ENCODE results near the gene CARS2. TPM values are rescaled to one million over a fixed set of nuclear protein-coding genes. Genes with fewer than 3 reads are reported as not detected.
"Not testable (repeated sequence)": the region's sequence is repeated elsewhere in the genome, so short reads cannot be mapped to it uniquely, and the experiment has no call there.

Gene CARS2
- total RNA-seq, 1 experiment from 2014 or later = 31.2 TPM

DNA sequence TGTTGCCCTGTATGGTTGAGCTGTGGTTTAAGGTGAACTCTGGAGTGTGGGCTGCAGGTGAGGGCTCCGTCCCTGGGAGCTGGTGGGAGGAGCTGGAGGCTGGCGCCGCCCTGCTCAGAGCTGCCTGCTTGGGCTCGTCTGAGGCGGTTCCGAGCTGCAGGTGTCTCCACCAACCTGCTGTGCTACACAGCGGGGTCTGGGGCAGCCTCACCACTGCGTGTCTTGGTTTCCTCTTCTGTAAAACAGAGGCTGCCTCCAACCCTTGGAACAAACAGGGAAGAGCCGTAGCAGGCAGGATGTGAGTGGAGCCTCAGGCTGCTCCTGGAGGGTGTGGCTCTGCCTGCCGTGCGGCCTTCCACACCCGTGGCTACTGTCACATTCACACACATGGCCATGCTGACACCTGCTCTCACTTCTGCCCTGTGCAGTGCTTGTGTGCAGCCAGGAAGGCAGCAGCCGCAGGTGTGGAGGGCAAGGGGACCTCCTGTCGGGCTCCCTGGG is 69.2 kb downstream of the CARS2 start:
- Histone ChIP-seq H3K4me1 (peaks cover 4% of the 10 kb centered on the region), H3K36me3 (peaks cover 28% of the 10 kb centered on the region), H3K27ac (no peak overlapping the region), H3K4me3 (no peak overlapping the region), H3K27me3 (no peaks in the 10 kb centered on the region), H3K9me3 (replicated peaks) (no peaks in the 10 kb centered on the region)
- DNase-seq = no peak

DNA sequence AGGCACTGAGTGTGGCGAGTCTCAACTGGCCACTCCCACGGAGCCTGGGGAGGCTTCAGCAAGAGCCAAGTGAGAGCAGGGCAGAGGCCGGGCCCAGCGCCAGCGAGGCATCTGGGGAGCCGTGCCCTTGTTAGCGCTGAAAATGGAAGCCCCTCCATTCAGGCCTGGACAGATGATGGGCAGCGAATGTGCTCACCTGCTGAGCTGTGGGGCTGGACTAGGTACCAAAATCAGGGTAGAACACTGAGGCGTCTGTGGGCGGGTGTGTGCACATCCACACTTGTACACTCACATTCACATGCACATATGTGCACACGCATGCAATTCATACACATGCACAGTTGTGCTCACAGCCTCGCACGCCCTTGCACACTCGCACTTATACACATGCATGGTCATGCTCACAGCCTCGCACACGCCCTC is 69.9 kb downstream of the CARS2 start:
- Histone ChIP-seq H3K27me3 (no peaks in the 10 kb centered on the region), H3K4me1 (peaks cover 4% of the 10 kb centered on the region), H3K4me3 (no peak overlapping the region), H3K9me3 (replicated peaks) (no peaks in the 10 kb centered on the region), H3K36me3 (peaks cover 23% of the 10 kb centered on the region), H3K27ac (no peak overlapping the region)
- DNase-seq = no peak

DNA sequence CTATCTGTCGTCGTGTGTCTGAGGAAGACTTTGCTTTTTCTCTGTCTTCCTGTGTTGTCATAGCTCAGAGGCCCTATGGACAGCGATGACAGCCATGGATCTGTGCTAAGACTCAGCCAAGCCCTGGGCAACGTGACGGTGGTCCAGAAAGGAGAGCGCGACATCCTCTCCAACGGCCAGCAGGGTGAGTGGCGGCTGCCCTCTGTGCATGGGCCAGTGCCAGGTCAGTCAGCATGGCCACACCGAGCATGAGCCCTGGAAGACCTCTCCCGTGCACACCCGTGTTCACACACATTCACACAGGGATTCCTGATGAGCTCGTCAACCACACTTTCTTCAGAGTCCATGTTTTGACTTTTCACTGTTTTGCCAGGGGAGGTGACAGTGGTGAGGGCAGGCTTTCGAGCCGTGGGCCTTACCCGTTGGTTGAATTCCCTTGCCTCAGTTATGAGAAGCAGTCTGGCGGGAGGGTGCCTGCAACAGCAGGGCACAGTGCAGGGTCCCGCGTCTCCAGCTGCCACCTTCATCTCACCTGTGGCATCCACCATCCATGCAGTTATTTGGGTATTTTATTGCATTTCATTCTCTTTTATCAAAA is 70.4 kb downstream of the CARS2 start:
- no peaks in the 10 kb centered on the region for H3K27me3 ChIP-seq
- peaks cover under 1% of the 10 kb centered on the region; the same call in 1 of the 2 replicates for H3K4me1 ChIP-seq
- no peak overlapping the region for H3K4me3 ChIP-seq
- H3K27ac ChIP-seq = no peak overlapping the region
- no peak for DNase-seq
- peaks cover 22% of the 10 kb centered on the region for H3K36me3 ChIP-seq
- no peaks in the 10 kb centered on the region for H3K9me3 ChIP-seq (replicated peaks)

DNA sequence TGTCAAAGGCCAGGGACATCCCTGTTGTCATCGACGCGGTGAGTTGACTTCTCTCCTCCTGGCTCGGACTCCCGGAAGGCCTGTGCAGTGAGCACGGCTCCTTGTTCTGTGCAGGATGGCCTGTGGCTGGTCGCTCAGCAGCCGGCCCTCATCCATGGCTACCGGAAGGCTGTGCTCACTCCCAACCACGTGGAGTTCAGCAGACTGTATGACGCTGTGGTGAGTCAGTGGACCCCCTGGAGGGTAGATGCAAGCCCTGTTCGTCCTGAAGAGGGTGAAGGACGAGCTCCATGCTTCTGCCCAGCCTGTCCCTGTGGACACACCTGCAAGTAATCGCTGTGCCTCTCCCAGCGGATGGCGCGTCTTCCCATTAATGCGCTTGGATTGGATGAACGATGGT is 71.4 kb downstream of the CARS2 start:
- Histone ChIP-seq H3K27me3 (no peaks in the 10 kb centered on the region), H3K36me3 (peaks cover 14% of the 10 kb centered on the region), H3K9me3 (replicated peaks) (no peaks in the 10 kb centered on the region), H3K27ac (no peak overlapping the region), H3K4me1 (no peaks in the 10 kb centered on the region), H3K4me3 (no peak overlapping the region)
- DNase-seq = no peak

DNA sequence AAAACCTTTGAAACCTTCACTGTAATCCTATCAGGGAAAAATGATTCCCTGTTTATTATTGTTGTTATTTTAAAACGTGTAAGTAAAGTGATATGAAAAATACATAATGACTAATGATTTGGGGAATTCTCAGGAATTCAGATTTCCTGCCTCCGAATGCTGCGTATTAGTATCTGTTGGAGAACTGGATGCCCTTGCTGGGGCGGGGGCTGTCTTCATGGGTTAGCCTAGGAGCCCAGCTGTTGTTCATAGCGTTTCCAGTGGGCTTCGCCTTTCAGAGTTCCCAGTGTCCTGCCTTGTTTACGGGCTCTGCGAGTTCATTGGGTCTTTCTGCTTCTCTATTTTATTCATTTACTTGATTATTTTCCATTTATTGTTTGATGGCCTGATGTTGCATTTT is 72.1 kb downstream of the CARS2 start:
- Histone ChIP-seq H3K27ac (no peak overlapping the region), H3K4me3 (no peak overlapping the region), H3K9me3 (replicated peaks) (no peaks in the 10 kb centered on the region), H3K27me3 (no peaks in the 10 kb centered on the region), H3K4me1 (no peaks in the 10 kb centered on the region), H3K36me3 (peaks cover 12% of the 10 kb centered on the region; the same call in 1 of the 2 replicates)
- DNase-seq = no peak

DNA sequence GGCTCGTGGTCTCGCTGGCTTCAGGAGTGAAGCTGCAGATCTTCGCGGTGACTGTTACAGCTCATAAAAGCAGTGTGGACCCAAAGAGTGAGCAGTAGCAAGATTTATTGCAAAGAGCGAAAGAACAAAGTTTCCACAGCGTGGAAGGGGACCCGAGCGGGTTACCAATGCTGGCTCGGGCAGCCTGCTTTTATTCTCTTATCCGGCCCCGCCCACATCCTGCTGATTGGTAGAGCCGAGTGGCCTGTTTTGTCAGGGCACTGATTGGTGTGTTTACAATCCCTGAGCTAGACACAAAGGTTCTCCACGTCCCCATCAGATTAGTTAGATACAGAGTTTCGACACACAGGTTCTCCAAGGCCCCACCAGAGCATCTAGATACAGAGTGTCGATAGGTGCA is 73.7 kb downstream of the CARS2 start:
- not testable (repeated sequence) for H3K27ac ChIP-seq; H3K27me3 ChIP-seq; H3K9me3 ChIP-seq (replicated peaks); H3K4me1 ChIP-seq; DNase-seq; H3K4me3 ChIP-seq
- peaks cover 11% of the 10 kb centered on the region; the same call in 1 of the 2 replicates for H3K36me3 ChIP-seq

DNA sequence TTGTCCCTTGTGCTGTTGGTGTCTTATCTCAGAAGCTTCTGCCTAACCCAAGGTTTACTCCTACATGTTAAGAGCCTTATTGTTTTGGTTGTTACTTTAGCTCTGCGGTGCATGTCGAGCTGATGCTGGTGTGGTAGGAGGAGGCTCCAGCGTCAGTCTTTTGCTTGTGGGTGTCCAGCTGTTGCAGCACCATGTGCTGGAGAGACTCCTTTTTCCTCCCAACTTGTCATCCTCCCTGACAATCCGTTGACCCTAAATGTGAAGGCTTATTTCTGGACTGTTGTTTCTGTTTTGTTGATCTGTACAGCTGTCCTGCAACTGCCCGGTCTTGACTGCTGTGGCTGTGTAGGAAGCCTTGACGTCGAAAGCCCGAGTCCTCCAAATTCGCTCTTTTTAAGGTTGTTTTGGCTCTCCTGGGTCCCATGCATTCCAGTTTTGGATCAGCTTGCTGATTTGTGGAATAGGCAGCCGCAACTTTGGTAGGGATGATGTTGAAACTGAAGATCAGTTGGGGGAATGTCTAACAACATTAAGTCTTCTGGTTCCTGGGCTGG is 75.3 kb downstream of the CARS2 start:
- no peaks in the 10 kb centered on the region for H3K27me3 ChIP-seq
- peaks cover 8% of the 10 kb centered on the region; the same call in 1 of the 2 replicates for H3K36me3 ChIP-seq
- no peak overlapping the region for H3K4me3 ChIP-seq
- H3K4me1 ChIP-seq = no peaks in the 10 kb centered on the region
- DNase-seq = no peak
- H3K27ac ChIP-seq = no peak overlapping the region
- no peaks in the 10 kb centered on the region for H3K9me3 ChIP-seq (replicated peaks)

DNA sequence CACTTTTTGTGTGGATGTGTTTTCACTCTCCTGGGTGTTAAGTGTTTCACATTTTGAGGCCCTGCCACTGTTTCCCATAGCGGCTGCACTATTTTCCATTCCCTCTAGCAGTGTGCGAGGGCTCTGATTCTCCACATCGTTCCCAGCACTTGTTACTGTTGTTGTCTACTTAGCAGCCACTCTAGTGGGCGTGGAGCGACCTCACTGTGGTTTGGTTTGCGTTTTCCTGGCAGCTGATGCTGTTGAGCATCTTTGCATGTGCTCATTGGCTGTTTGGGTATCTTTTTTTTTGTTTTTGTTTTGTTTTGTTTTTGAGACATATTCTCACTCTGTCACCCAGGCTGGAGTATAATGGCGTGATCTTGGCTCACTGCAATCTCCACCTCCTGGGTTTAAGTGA is 76.2 kb downstream of the CARS2 start:
- no peak overlapping the region for H3K27ac ChIP-seq
- H3K9me3 ChIP-seq (replicated peaks) = no peaks in the 10 kb centered on the region
- H3K4me3 ChIP-seq = no peak overlapping the region
- H3K4me1 ChIP-seq = no peaks in the 10 kb centered on the region
- DNase-seq = no peak
- 0 out of 2 replicates have a peak, but pooled peaks cover 4% of the 10 kb centered on the region for H3K36me3 ChIP-seq
- H3K27me3 ChIP-seq = no peaks in the 10 kb centered on the region

DNA sequence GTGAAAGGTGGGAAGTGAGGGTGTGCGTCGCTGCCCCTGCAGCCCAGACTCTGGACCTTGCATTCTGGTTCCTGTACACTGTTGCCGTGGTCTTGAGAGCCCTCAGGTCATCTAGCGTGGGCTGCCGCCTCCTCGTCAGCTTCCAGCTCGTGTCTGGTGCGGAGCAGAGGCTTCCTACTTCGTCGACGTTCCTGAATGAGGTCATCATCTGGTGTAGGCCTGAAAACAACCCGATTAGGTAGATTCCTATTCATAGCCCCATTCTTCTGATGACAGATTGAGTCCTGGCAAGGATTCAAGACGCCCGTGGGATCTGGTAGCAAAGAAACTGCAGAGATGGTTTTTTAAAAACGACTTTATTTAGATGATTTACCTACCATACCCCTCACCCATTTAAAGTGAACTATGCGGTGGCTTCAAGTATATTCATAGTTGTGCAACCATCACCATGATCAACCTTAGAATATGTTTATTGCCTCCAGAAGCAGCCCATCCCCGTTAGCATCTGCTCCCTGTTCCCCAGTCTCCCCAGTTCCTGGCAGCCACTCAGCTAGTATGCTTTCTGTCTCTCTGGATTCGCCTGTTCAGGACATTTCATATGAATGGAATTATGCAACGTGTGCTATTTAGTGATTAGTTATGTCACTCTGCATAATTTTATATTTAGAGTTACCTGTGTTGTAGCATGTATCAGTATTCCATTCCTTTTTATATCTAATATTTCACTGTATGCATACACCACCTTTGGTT is 76.8 kb downstream of the CARS2 start:
- H3K4me1 ChIP-seq = no peaks in the 10 kb centered on the region
- H3K4me3 ChIP-seq = no peak overlapping the region
- no peak overlapping the region for H3K27ac ChIP-seq
- no peak for DNase-seq
- no peaks in the 10 kb centered on the region for H3K27me3 ChIP-seq
- no peaks in the 10 kb centered on the region for H3K9me3 ChIP-seq (replicated peaks)
- H3K36me3 ChIP-seq = 0 out of 2 replicates have a peak, but pooled peaks cover under 1% of the 10 kb centered on the region

DNA sequence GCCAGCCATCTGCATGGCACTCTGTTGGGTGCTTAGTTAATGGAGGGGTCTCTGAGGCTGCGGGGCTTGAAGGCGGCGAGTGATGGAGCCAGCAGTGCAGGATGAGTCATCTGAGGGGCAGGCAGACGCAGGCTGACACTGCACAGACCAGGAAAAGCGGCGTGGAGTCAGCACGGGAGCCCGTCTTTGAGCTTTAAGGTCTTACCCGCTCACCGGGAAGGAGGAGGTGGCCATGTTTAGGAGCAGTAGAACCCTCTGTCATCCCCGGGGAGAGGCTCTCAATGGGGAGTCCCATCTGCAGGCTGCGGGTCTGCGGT is 77.5 kb downstream of the CARS2 start:
- Histone ChIP-seq H3K4me3 (no peak overlapping the region), H3K36me3 (peaks cover 3% of the 10 kb centered on the region; the same call in 1 of the 2 replicates), H3K27me3 (no peaks in the 10 kb centered on the region), H3K27ac (no peak overlapping the region), H3K9me3 (replicated peaks) (no peaks in the 10 kb centered on the region), H3K4me1 (no peaks in the 10 kb centered on the region)
- DNase-seq = no peak

DNA sequence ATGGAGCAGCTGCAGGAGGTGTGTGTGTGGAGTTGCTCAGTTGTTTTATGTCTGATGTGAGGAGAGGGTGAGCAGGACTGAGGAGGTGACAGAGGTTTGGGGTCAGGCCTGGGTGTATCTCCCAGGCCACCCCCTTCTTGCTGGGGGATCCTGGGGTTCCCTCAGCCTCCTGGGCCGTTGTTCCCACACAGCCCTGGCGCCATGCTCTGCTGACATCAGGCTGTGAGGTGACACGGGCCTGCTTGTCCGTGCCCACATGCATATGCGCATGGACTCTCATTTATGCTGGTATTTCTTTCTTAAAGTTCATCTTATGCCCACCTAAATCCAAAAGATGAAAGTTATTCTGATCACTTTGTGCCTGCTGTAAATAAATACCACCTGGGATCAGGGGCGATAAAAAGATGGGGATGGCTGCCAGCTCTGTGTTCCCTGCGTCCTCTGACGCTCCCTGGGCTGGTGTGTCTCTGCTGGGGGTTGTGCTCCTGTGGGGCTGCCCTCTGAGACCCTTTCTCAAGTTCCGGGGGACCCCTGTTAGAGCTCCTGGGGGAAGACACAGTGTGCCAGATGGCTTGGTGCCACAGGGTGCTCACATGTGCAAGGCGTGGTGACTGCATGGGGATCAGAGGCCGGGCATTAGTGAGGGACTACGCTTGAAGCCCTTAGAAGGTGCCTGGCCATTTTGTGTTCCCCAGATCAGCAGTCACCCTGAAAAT is 78.0 kb downstream of the CARS2 start:
- peaks cover 5% of the 10 kb centered on the region for H3K36me3 ChIP-seq
- H3K27ac ChIP-seq = no peak overlapping the region

DNA sequence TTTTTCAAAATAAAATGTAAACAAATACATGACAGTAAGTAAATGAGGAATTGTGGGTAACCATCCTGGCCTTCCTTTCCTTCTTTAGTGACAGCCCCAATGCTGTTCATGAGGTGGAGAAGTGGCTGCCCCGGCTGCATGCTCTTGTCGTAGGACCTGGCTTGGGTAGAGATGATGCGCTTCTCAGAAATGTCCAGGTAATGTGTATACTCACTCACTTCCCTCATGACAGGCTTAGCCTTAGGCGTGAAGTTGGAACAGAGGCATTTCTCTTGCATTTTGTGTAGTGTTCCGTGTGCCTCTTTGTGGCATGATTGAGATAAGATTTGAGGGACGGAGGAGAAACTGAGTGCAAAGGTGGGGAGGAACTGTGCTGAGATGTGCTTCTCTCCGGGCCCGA is 78.6 kb downstream of the CARS2 start:
- no peaks in the 10 kb centered on the region for H3K27me3 ChIP-seq
- no peaks in the 10 kb centered on the region for H3K4me1 ChIP-seq
- H3K9me3 ChIP-seq (replicated peaks) = no peaks in the 10 kb centered on the region
- DNase-seq = no peak
- H3K4me3 ChIP-seq = no peak overlapping the region
- no peak overlapping the region for H3K27ac ChIP-seq
- H3K36me3 ChIP-seq = peaks cover 10% of the 10 kb centered on the region

More for the DNA sequence above, 78.0 kb downstream of the CARS2 start:
- no peak for DNase-seq
- H3K4me3 ChIP-seq = no peak overlapping the region
- no peaks in the 10 kb centered on the region for H3K4me1 ChIP-seq
- H3K27me3 ChIP-seq = no peaks in the 10 kb centered on the region
- no peaks in the 10 kb centered on the region for H3K9me3 ChIP-seq (replicated peaks)

DNA sequence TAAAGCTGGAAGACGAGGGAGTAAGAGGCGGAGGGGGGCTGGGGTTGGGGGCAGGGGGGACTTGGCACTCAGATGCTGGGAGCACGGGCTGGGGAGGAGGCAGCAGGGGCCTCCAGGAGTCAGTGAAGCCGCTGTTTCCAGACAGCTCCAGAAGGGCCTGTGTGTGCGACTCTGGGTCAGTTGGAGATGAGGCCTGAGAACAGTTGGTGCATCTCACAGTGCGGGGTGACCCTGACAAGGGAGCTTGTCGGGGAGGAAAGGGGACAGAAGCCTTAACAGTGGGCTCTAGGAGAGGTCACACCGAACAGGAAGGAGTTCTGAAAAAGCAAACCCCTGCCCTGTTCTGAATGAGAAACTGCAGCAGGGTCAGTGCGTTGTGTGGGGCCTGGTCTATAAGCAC is 79.4 kb downstream of the CARS2 start:
- Histone ChIP-seq H3K27ac (no peak overlapping the region), H3K27me3 (no peaks in the 10 kb centered on the region), H3K4me1 (no peaks in the 10 kb centered on the region), H3K4me3 (no peak overlapping the region), H3K9me3 (replicated peaks) (no peaks in the 10 kb centered on the region), H3K36me3 (peaks cover 10% of the 10 kb centered on the region)
- no peak for DNase-seq

DNA sequence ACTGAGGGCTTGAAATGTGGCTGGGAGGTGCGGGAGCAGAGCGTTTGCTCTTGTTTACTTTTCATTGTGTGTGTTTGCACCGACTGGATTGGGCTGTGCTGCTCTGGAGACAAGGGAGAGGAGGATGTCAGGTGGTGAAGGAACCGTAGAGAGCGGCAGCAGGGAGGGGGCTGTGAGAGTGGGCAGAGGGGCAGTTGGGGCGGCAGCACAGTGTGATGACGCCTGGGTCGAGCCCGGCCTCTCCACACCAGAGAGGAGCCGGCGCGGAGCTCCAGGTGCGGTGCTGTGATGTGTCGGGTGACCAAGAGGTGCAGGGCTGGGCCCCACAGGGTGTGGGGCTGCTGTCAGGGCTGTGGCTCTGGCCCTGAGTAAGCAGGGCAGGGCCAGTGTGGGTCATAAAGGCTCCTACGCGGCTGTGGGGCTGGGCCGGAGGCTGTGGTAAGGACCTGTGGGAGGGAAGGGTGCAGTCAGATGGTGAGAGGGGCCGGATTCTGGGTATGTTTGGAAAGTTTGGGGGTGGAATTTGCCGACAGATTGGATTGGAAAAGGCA is 80.1 kb downstream of the CARS2 start:
- Histone ChIP-seq H3K27me3 (no peaks in the 10 kb centered on the region), H3K4me3 (no peak overlapping the region), H3K36me3 (peaks cover 10% of the 10 kb centered on the region), H3K9me3 (replicated peaks) (no peaks in the 10 kb centered on the region), H3K27ac (no peak overlapping the region), H3K4me1 (no peaks in the 10 kb centered on the region)
- no peak for DNase-seq

Data from SJCRH30 (cell line).